Nephron progenitor cell (in vitro differentiated cells): ENCODE data around the gene CERK.

Experiments
- DNase-seq: peaks from one replicate; pipeline ENCODE4 v3.0.0; 2021
- H3K27ac Mint-ChIP-seq: 2 replicates; pipeline ENCODE4 v1.8.0; 2021; ENCODE audit warnings: mild to moderate bottlenecking, moderate library complexity, mixed read lengths
- H3K27me3 Mint-ChIP-seq: 2 replicates; pipeline ENCODE4 v1.8.0; 2021; ENCODE audit warnings: mild to moderate bottlenecking, low read depth, mixed read lengths; ENCODE audit not compliant: poor library complexity
- H3K36me3 Mint-ChIP-seq: 2 replicates; pipeline ENCODE4 v1.8.0; 2021; ENCODE audit warnings: low read depth, mixed read lengths
- H3K4me1 Mint-ChIP-seq: 2 replicates; pipeline ENCODE4 v1.8.0; 2021; ENCODE audit warnings: mixed read lengths
- H3K4me3 Mint-ChIP-seq: 2 replicates; pipeline ENCODE4 v1.8.0; 2021; ENCODE audit warnings: mild to moderate bottlenecking, moderate library complexity, mixed read lengths
- H3K9me3 Mint-ChIP-seq: 2 replicates; pipeline ENCODE4 v1.8.0; 2021; ENCODE audit warnings: mild to moderate bottlenecking, moderate library complexity, mixed read lengths
- TF ChIP-seq, protein P1 (sequence below): fragments of 200-600 bp; sonication (generic); IDR thresholded peaks from 2 replicates; pipeline ENCODE4 v1.5.0; 2021; ENCODE audit warnings: antibody characterized with exemption

CERK gene

DNA sequence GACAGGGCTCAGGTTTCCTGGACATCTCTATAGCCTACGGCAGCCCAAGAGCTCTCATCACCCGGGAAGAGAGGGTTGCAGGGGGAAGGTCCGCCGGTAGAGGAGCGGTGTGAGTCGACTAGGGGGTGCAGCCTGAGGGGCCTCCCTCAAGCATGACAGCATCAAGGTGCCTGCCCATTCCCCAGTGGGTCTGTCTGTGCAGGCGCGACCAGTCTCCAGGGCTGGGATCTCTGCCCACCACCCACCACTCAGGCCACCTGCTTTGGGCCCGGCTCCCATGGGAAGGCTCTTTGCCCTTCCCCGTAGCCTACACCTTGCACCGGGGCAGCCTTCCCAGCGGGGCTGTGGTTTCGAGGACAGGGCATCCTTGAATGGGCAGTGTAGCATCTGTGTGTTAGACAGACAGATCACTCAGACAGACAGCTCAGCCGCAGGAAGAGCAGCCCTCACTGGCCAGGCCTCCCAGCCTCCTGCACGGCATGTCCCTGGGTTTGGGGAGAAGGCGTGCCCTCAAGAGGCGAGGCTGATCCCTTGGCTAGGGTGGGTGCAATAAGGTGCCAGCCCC, 29.2 kb downstream of the CERK start:
- no peaks in the 10 kb centered on the region for H3K27me3 Mint-ChIP-seq
- H3K27ac Mint-ChIP-seq: peak overlapping the region; percentile 78
- peaks cover 7% of the 10 kb centered on the region for H3K4me1 Mint-ChIP-seq
- H3K36me3 Mint-ChIP-seq: peaks cover 84% of the 10 kb centered on the region
- no peak overlapping the region for H3K4me3 Mint-ChIP-seq
- H3K9me3 Mint-ChIP-seq: no peaks in the 10 kb centered on the region
- no peak for DNase-seq
- TF ChIP-seq, protein P1, sequence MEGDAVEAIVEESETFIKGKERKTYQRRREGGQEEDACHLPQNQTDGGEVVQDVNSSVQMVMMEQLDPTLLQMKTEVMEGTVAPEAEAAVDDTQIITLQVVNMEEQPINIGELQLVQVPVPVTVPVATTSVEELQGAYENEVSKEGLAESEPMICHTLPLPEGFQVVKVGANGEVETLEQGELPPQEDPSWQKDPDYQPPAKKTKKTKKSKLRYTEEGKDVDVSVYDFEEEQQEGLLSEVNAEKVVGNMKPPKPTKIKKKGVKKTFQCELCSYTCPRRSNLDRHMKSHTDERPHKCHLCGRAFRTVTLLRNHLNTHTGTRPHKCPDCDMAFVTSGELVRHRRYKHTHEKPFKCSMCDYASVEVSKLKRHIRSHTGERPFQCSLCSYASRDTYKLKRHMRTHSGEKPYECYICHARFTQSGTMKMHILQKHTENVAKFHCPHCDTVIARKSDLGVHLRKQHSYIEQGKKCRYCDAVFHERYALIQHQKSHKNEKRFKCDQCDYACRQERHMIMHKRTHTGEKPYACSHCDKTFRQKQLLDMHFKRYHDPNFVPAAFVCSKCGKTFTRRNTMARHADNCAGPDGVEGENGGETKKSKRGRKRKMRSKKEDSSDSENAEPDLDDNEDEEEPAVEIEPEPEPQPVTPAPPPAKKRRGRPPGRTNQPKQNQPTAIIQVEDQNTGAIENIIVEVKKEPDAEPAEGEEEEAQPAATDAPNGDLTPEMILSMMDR: no peak

DNA sequence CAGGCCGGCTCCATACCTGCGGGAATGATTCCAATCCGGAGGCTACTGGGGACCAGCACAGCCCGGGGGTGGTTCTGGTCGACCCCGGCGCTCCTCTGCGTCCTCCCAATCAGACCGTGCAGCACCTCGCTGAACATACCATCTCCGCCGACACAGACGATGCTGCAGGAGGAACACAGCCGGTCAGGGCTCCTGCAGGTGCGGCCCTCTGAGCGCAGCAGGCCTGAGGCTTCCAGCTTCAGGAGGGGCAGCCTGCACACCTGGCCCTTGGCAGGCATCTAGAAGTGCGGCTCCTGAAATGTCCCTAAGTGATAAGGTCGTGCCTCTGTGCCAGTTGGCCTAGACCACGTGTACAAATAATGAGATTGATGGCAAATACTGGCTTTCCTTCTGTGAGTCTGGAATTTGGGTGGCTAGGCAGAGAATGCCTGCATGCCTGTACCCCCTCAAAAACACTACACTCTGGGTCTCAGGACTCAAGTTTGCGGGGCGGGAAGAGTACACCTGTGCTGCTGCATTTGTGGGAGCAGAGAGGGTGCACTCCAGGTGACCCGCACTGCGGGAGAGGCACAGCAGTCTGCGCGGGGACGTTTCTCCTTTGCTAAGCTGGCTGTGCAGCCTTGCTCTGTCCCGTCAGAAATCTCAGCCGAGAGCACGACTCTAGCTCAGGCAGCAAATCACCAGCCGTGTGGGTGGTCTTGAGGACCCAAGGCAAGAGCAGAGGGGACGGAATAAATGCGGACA, 30.1 kb downstream of the CERK start:
- DNase-seq: no peak
- Mint-ChIP-seq H3K27me3 (no peaks in the 10 kb centered on the region), H3K36me3 (peaks cover 82% of the 10 kb centered on the region), H3K27ac (peak overlapping the region; percentile 66), H3K4me3 (no peak overlapping the region), H3K4me1 (peaks cover 14% of the 10 kb centered on the region), H3K9me3 (no peaks in the 10 kb centered on the region)
- TF ChIP-seq, protein P1: no peak

DNA sequence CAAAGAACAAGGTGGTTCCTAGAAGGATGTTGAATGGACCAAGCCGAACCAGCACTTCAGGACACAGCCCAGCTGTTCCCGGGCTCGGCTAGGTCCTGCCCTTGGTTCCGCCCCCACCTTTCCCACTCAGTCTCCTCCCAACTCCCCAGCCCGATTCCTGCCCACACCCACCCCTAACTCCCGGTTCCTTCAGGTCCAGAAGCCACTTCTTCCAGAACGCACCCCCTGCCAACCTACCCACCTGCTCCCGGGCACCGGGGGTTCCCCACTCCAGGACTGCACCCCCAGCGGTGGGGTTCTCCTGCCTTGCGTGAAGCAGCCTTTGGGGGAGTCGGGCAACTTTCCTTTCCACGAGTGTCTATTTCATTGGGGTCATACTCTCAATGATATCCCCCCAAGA, 30.7 kb downstream of the CERK start:
- Mint-ChIP-seq H3K4me3 (no peak overlapping the region), H3K4me1 (peaks cover 19% of the 10 kb centered on the region), H3K27ac (no peak overlapping the region), H3K36me3 (peaks cover 81% of the 10 kb centered on the region), H3K9me3 (no peaks in the 10 kb centered on the region), H3K27me3 (no peaks in the 10 kb centered on the region)
- TF ChIP-seq, protein P1: no peak
- no peak for DNase-seq

DNA sequence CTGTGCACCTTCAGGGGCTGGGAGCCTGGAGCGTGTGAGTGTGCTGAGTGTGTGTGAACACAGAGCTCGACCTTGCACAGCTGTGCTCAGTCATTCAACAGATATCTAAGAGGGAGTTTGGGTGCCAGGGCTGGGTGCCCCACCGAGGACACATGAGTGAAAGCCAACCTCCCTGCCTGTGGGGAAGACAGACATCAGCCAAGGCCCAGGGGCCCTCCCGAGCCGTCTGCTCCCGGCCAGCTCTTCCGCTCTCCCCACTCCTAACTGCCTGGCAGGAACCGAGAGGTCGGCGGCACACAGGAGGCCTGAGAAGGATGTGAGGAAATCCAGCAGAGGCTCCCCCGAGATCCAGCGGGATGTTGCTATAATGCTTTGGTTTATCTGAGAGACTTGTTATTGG, 32.0 kb downstream of the CERK start:
- H3K27me3 Mint-ChIP-seq: no peaks in the 10 kb centered on the region
- H3K4me3 Mint-ChIP-seq: no peak overlapping the region
- H3K27ac Mint-ChIP-seq: peak overlapping the region; percentile 86
- H3K36me3 Mint-ChIP-seq: peaks cover 76% of the 10 kb centered on the region
- no peaks in the 10 kb centered on the region for H3K9me3 Mint-ChIP-seq
- H3K4me1 Mint-ChIP-seq: peaks cover 19% of the 10 kb centered on the region
- DNase-seq: no peak
- TF ChIP-seq, protein P1: no peak

DNA sequence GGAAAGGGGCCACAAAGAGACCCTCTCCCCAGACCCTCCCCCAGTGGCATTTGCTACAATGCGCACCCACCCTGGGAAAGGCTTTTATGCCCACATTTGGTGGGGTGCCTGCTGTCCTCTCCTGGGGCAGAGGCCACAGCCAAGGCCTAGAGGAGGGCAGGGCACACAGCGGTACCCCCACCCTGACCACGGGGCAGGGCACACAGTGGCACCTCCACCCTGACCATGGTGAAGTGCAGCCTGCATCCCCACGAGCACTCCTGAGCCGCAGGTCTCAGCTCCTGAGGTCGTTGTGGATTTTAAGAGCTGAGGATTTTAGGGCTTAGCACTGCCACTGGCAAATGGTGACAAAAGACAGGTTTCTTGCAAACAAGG, 34.1 kb downstream of the CERK start:
- no peak overlapping the region for H3K4me3 Mint-ChIP-seq

More for the DNA sequence above, 34.1 kb downstream of the CERK start:
- Mint-ChIP-seq H3K9me3 (no peaks in the 10 kb centered on the region), H3K27ac (no peak overlapping the region), H3K4me1 (peaks cover 19% of the 10 kb centered on the region), H3K36me3 (peaks cover 69% of the 10 kb centered on the region), H3K27me3 (no peaks in the 10 kb centered on the region)
- TF ChIP-seq, protein P1: no peak
- DNase-seq: no peak
